HG02798 (cell line): ENCODE data around the gene IFT25.
"Not testable (repeated sequence)": the region's sequence is repeated elsewhere in the genome, so short reads cannot be mapped to it uniquely, and the experiment has no call there.

Experiments
- ATAC-seq: cut with Tn5 transposase; IDR thresholded peaks from one replicate; pipeline ENCODE4 v1.9.1; 2021; ENCODE audit warnings: mild to moderate bottlenecking; ENCODE audit not compliant: unreplicated experiment, poor library complexity

Gene IFT25

GRCh38 chr1:53945433-53946251 lies at the start of gene IFT25:
TSS of gene IFT25 (minus strand) at chr1:53945699. CDS start at chr1:53940082, 5,617 bp downstream.
- peak; percentile 80 for ATAC-seq

GRCh38 chr1:53994516-53994915 lies 49.0 kb upstream of the IFT25 start:
- not testable (repeated sequence) for ATAC-seq

- no peak for ATAC-seq
These were observed 46.8 kb upstream of the IFT25 start for GRCh38 chr1:53992085-53992874.

- ATAC-seq = no peak
These were observed 42.4 kb upstream of the IFT25 start for GRCh38 chr1:53987880-53988279.

GRCh38 chr1:53986458-53986857 lies 41.0 kb upstream of the IFT25 start:
- ATAC-seq = no peak

- ATAC-seq = no peak
These were observed 39.2 kb upstream of the IFT25 start for GRCh38 chr1:53984726-53985125.

GRCh38 chr1:53982763-53983104 lies 37.2 kb upstream of the IFT25 start:
- no peak for ATAC-seq

GRCh38 chr1:53982034-53982762 lies 36.7 kb upstream of the IFT25 start:
- ATAC-seq = no peak

GRCh38 chr1:53981220-53981619 lies 35.7 kb upstream of the IFT25 start:
- no peak for ATAC-seq

- ATAC-seq = no peak
These were observed 34.4 kb upstream of the IFT25 start for GRCh38 chr1:53979712-53980450.

GRCh38 chr1:53975861-53976260 lies 30.4 kb upstream of the IFT25 start:
- no peak for ATAC-seq

- no peak for ATAC-seq
These were observed 26.2 kb upstream of the IFT25 start for GRCh38 chr1:53971718-53972117.

- ATAC-seq = not testable (repeated sequence)
These were observed 23.8 kb upstream of the IFT25 start for GRCh38 chr1:53969323-53969722.

GRCh38 chr1:53968125-53968513 lies 22.6 kb upstream of the IFT25 start:
- ATAC-seq = no peak

GRCh38 chr1:53967409-53968124 lies 22.1 kb upstream of the IFT25 start:
- ATAC-seq = no peak

GRCh38 chr1:53966794-53967193 lies 21.3 kb upstream of the IFT25 start:
- no peak for ATAC-seq

GRCh38 chr1:53964109-53964508 lies 18.6 kb upstream of the IFT25 start:
- ATAC-seq = no peak

GRCh38 chr1:53963460-53963859 lies 18.0 kb upstream of the IFT25 start:
- no peak for ATAC-seq

- ATAC-seq = no peak
These were observed 16.9 kb upstream of the IFT25 start for GRCh38 chr1:53962395-53962794.
